ENCODE measurements around the gene LMOD2.
"Not testable (repeated sequence)": the region's sequence is repeated elsewhere in the genome, so short reads cannot be mapped to it uniquely, and the experiment has no call there.

The LMOD2 gene

GRCh38 chr7:123655614-123656013 is at the start of gene LMOD2:
TSS of gene LMOD2 (plus strand) at chr7:123655866. CDS start at chr7:123655964, 98 bp downstream.
- peak; percentile 53 for DNase-seq

GRCh38 chr7:123607423-123607975 is 48.2 kb upstream of the LMOD2 start:
- no peak for DNase-seq

- peak; percentile 24 for DNase-seq
Observed at GRCh38 chr7:123608991-123609882, 46.4 kb upstream of the LMOD2 start.

GRCh38 chr7:123609883-123610239 is 45.8 kb upstream of the LMOD2 start:
- DNase-seq, result no peak

GRCh38 chr7:123612024-123612423 is 43.6 kb upstream of the LMOD2 start:
- DNase-seq, result no peak

GRCh38 chr7:123615344-123615743 is 40.3 kb upstream of the LMOD2 start:
- no peak for DNase-seq

- DNase-seq, result no peak
Observed at GRCh38 chr7:123616223-123616622, 39.4 kb upstream of the LMOD2 start.

GRCh38 chr7:123621707-123622106 is 34.0 kb upstream of the LMOD2 start:
- DNase-seq, result no peak

- no peak for DNase-seq
Observed at GRCh38 chr7:123622660-123623386, 32.8 kb upstream of the LMOD2 start.

GRCh38 chr7:123624527-123625183 is 31.0 kb upstream of the LMOD2 start:
- DNase-seq, result no peak

- DNase-seq, result no peak
Observed at GRCh38 chr7:123625254-123625653, 30.4 kb upstream of the LMOD2 start.

- no peak for DNase-seq
Observed at GRCh38 chr7:123627851-123628250, 27.8 kb upstream of the LMOD2 start.

GRCh38 chr7:123628829-123629228 is 26.8 kb upstream of the LMOD2 start:
- no peak for DNase-seq

GRCh38 chr7:123629281-123629680 is 26.4 kb upstream of the LMOD2 start:
- DNase-seq, result no peak

GRCh38 chr7:123632808-123633207 is 22.9 kb upstream of the LMOD2 start:
- no peak for DNase-seq

- no peak for DNase-seq
Observed at GRCh38 chr7:123633553-123633952, 22.1 kb upstream of the LMOD2 start.

GRCh38 chr7:123634011-123634573 is 21.6 kb upstream of the LMOD2 start:
- DNase-seq, result not testable (repeated sequence)

- DNase-seq, result no peak
Observed at GRCh38 chr7:123635551-123636359, 19.9 kb upstream of the LMOD2 start.

- DNase-seq, result no peak
Observed at GRCh38 chr7:123637203-123637602, 18.5 kb upstream of the LMOD2 start.

GRCh38 chr7:123637878-123638277 is 17.8 kb upstream of the LMOD2 start:
- DNase-seq, result no peak

GRCh38 chr7:123639631-123640030 is 16.0 kb upstream of the LMOD2 start:
- no peak for DNase-seq

- DNase-seq, result no peak
Observed at GRCh38 chr7:123640583-123640982, 15.1 kb upstream of the LMOD2 start.

Data from femur (tissue), 1 donor.